Cardiac fibroblast (primary cell): Measurements from ENCODE around the gene SFI1.
"Not testable (repeated sequence)": the region's sequence is repeated elsewhere in the genome, so short reads cannot be mapped to it uniquely, and the experiment has no call there.

ENCODE experiments used
- DNase-seq, 2 donors: peaks; one replicate each; pipeline versions ENCODE4 v3.0.0 to v3.0.0-alpha.2; 2010; ENCODE audit warnings: low read depth in 2 of 2
- H3K4me3 ChIP-seq, 2 donors: replicated peaks in 1 of 2; 1 replicate in 1 of 2; 2 replicates in 1 of 2; pipeline ENCODE4 v1.5.1; 2011; ENCODE audit warnings: low read depth in 2 of 2, low read length in 2 of 2, mild to moderate bottlenecking in 2 of 2, moderate library complexity in 1 of 2
- TF ChIP-seq, protein P1 (sequence below): IDR thresholded peaks from one replicate; pipeline ENCODE4 v1.5.1; 2011; ENCODE audit warnings: low read depth, mild to moderate bottlenecking, low read length, inconsistent platforms

Gene SFI1

DNA sequence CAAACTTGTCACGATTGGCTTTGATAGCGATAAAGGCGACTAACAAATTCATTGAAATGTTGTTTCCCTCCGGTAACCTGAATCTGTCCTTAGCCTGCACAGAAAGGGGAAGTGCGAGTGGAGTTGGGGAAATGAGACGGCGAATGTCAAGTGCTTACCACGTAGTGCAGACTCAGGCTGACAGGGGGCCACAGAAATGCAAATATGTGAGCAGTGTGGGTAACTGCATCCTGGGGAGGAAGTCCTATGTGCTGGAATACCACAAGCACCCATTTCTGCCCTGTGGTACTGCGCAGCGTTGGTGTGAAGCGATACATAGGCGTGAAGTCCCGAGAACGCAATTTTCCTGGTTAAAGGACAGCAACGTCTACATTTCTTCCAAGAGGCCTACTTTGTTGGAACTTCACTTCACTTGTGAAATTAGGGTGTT, 5.8 kb upstream of the SFI1 start:
- peak; percentile 71 to 74 for DNase-seq
- H3K4me3 ChIP-seq = peak overlapping the region; percentile 81 to 92
- TF ChIP-seq, protein P1, sequence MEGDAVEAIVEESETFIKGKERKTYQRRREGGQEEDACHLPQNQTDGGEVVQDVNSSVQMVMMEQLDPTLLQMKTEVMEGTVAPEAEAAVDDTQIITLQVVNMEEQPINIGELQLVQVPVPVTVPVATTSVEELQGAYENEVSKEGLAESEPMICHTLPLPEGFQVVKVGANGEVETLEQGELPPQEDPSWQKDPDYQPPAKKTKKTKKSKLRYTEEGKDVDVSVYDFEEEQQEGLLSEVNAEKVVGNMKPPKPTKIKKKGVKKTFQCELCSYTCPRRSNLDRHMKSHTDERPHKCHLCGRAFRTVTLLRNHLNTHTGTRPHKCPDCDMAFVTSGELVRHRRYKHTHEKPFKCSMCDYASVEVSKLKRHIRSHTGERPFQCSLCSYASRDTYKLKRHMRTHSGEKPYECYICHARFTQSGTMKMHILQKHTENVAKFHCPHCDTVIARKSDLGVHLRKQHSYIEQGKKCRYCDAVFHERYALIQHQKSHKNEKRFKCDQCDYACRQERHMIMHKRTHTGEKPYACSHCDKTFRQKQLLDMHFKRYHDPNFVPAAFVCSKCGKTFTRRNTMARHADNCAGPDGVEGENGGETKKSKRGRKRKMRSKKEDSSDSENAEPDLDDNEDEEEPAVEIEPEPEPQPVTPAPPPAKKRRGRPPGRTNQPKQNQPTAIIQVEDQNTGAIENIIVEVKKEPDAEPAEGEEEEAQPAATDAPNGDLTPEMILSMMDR = peak; percentile 32

DNA sequence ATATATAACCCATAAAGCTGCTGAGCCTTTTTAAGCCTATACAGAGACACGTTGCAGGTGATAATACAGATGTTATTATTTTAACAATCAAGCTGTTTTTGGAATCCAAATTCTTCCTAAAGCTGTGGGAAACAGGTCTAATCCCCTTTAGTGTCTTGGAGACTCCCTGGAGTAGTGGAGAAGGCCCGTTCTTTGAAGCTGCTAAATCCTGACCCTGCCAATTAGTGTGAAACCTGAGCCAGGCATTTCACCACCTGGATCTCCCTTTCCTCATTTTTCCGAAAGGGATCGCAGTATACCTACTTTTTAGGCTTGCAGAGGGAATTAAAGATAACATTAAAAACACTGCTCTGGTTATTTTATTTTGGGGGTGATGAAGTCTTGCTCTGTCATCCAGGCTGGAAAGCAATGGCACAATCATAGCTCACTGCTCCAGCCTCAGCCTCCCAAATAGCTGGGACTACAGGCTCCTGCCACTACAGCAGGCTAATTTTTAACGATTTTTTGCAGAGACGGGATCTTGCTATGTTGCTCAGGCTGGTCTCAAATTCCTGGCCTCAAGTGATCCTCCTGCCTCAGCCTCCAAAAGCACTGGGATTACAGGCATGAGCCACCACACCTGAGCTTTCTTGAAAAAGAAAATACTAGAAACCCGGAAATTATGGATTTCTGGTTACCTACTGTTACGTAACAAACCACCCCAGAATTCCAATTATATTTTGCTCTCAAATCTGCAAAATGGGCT, 4.9 kb upstream of the SFI1 start:
- H3K4me3 ChIP-seq = no peak overlapping the region
- TF ChIP-seq, protein P1 = no peak
- DNase-seq = no peak

DNA sequence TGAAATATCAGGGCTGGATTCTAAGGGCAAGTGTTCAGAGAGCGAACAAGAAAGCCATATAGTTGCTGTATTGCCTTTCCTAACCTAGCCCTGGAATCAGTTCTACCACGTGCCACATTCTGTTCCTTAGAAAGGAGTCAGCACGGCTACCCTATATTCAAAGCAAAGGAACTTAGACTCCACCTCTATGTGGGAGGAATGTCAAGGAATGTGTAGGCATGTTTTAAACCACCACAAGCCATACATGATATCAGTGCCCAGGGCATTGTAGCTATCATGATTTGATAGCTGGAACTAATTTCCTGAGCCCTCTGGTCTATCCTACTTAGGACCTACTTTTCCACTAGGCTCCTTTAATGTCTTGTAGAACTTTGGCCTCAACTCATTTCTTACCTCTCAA, 4.2 kb upstream of the SFI1 start:
- no peak overlapping the region for H3K4me3 ChIP-seq
- DNase-seq = no peak
- TF ChIP-seq, protein P1 = no peak

DNA sequence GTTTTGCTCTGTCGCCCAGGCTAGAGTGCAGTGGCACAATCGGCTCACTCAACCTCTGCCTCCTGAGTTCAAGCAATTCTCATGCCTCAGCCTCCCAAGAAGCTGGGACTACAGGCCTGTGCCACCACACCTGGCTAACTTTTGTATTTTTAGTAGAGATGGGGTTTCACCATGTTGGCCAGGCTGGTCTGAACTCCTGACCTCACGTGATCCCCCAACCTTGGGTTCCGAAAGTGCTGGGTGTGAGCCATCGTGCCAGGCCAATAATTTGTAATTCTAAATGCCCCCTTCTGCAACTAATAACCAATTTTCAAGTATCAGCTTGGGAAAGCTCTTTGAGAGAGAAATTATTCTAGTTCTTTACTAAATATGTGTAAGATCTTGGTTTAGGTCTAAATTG, 3.0 kb upstream of the SFI1 start:
- not testable (repeated sequence) for H3K4me3 ChIP-seq, DNase-seq

DNA sequence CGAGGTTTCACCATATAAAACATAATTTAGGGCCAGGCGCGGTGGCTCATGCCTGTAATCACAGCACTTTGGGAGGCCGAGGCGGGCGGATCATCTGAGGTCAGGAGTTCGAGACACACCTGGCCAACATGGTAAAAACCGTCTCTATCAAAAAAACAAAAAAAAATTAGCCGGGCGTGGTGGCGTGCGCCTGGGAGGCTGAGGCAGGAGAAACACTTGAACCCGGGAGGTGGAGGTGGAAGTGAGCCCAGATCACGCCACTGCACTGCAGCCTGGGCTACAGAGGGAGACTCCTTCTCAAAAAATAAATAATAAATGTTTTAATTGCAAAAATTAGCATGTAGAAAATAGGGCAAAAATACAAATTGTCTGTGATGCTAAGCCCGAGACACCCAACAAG, 993 bp upstream of the SFI1 start:
- TF ChIP-seq, protein P1 = no peak
- H3K4me3 ChIP-seq = peak overlapping the region; percentile 88 to 97
- no peak for DNase-seq

DNA sequence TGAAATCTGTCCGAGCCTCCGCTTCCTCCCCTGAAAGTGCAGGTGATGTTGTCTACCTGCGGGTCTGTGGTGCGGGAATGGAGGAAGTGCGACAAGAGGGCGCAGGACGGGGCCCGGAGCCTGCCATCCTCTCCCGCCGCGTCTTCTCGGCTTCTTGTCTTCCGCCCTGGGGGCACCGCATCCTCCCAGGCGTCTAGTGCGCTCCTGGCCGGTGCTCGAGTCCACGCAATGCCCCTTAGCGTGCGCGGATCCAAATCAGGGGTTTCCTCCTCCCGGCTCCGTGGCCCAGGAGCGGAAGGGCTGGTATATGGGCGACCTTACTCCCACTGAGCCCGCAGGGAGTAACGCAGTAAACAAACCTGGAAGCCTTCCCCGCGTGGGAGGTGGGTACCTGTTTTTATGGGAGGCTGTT, 405 bp downstream of the SFI1 start:
- H3K4me3 ChIP-seq = peak overlapping the region; percentile 88 to 97
- TF ChIP-seq, protein P1 = no peak
- DNase-seq = peak in 1 of 2 donors; percentile 22

DNA sequence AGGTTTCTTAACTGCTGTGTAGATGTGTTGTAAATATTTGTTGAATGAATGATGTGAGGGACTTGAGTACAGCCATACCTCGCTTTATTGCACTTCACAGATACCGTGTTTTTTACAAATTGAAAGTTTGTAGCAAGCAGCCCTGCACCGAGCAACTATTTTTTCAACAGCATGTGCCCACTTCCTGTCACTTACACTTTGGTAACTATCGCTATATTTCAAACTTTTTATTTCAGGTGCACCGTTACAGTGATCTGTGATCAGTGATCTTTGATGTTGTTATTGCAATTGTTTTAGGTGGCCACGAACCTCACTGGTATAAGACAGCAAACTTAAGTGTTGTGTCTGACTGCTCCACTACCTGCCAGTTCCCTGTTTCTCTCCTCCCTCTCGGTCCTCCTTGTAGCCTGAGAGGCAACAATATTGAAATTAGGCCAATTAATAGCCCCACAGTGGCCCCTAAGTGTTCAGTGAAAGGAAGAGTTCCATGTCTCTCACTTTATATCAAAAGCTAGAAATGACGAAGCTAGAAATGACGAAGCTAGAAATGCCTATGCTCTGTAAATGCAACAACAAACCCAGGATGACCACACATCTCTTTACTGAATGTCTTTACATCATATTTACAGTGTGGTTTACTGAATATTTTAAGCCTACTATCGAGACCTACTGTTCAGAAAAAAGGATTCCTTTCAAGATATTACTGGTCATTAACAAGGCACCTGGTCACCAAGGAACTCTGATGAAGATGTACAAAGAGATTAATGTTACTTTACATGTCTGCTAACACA, 1.0 kb downstream of the SFI1 start:
- TF ChIP-seq, protein P1 = no peak
- no peak for DNase-seq

More for the DNA sequence above, 1.0 kb downstream of the SFI1 start:
- H3K4me3 ChIP-seq = peak overlapping the region; percentile 88 to 97
